Neural cell (in vitro differentiated cells): ENCODE data around the gene LRRC46. TPM values are rescaled to one million over a fixed set of nuclear protein-coding genes. Genes with fewer than 3 reads are reported as not detected.

Experiments used
- H2AFZ ChIP-seq: fragments of 200-600, 300-800 bp; sonication (generic), shearing (Covaris generic); 2 replicates; pipeline ENCODE4 v1.6.0; 2014; ENCODE audit warnings: low read depth, mild to moderate bottlenecking, antibody characterized with exemption, low read length, moderate library complexity
- H3F3A ChIP-seq: fragments of 200-600 bp; shearing (Covaris generic); 2 replicates; pipeline ENCODE4 v1.6.1; 2016; ENCODE audit warnings: mild to moderate bottlenecking, moderate library complexity, mixed read lengths, antibody characterized with exemption, low read length; ENCODE audit not compliant: insufficient read depth, poor library complexity, severe bottlenecking
- H3K27ac ChIP-seq: fragments of 200-600, 300-800 bp; sonication (generic), shearing (Covaris generic); 2 replicates; pipeline ENCODE4 v1.5.1; 2014; ENCODE audit warnings: mild to moderate bottlenecking, low read length, moderate library complexity
- H3K27me3 ChIP-seq: fragments of 300-800, 200-600 bp; sonication (generic), shearing (Covaris generic); 2 replicates; pipeline ENCODE4 v1.6.0; 2014; ENCODE audit warnings: mild to moderate bottlenecking, low read depth, low read length, moderate library complexity; ENCODE audit not compliant: insufficient read depth
- H3K36me3 ChIP-seq: fragments of 300-800, 200-600 bp; sonication (generic), shearing (Covaris generic); 2 replicates; pipeline ENCODE4 v1.5.1; 2014; ENCODE audit warnings: mild to moderate bottlenecking, antibody characterized with exemption, low read length, moderate library complexity; ENCODE audit not compliant: insufficient read depth
- H3K4me2 ChIP-seq: fragments of 300-800, 200-600 bp; sonication (generic), shearing (Covaris generic); 2 replicates; pipeline ENCODE4 v1.6.0; 2014; ENCODE audit warnings: mild to moderate bottlenecking, low read length
- H3K4me3 ChIP-seq: fragments of 300-800, 200-600 bp; sonication (generic), shearing (Covaris generic); 2 replicates; pipeline ENCODE4 v1.5.1; 2014; ENCODE audit warnings: mild to moderate bottlenecking, low read length, moderate library complexity
- H3K79me2 ChIP-seq: fragments of 200-600 bp; shearing (Covaris generic); replicated peaks from 2 replicates; pipeline ENCODE4 v1.6.0; 2014; ENCODE audit warnings: mild to moderate bottlenecking, low read length, moderate library complexity; ENCODE audit not compliant: insufficient read depth
- H3K9ac ChIP-seq: fragments of 300-800, 200-600 bp; sonication (generic), shearing (Covaris generic); 2 replicates; pipeline ENCODE4 v1.6.1; 2016; ENCODE audit warnings: mild to moderate bottlenecking, low read length, mixed read lengths
- H3K9me2 ChIP-seq: fragments of 200-600 bp; shearing (Covaris generic); 2 replicates; pipeline ENCODE4 v1.6.1; 2016; ENCODE audit warnings: mild to moderate bottlenecking, low read length, mixed read lengths; ENCODE audit not compliant: insufficient read depth
- H3K9me3 ChIP-seq: fragments of 200-600, 300-800 bp; sonication (generic), shearing (Covaris generic); 2 replicates; pipeline ENCODE4 v1.6.1; 2016; ENCODE audit warnings: mild to moderate bottlenecking, mixed run types, low read length, moderate library complexity, mixed read lengths
- H4K20me1 ChIP-seq: fragments of 200-600 bp; shearing (Covaris generic); 2 replicates; pipeline ENCODE4 v1.6.1; 2016; ENCODE audit warnings: mild to moderate bottlenecking, mixed run types; ENCODE audit not compliant: insufficient read depth
- CTCF ChIP-seq: fragments of 450-650 bp; IDR thresholded peaks from 2 replicates; pipeline ENCODE4 v1.5.1; 2014; ENCODE audit warnings: antibody characterized with exemption, mild to moderate bottlenecking, moderate library complexity; ENCODE audit not compliant: poor library complexity, severe bottlenecking
- EP300 ChIP-seq: fragments of 450-650 bp; conservative IDR thresholded peaks from 2 replicates; pipeline ENCODE4 v1.6.1; 2014; ENCODE audit warnings: antibody characterized with exemption, mild to moderate bottlenecking, moderate library complexity; ENCODE audit not compliant: poor library complexity, severe bottlenecking
- EZH2 ChIP-seq: fragments of 200-600, 300-800 bp; shearing (Covaris generic), sonication (generic); IDR thresholded peaks from 2 replicates; pipeline ENCODE4 v1.6.1; 2014; ENCODE audit warnings: antibody characterized with exemption, low read length, borderline replicate concordance, mild to moderate bottlenecking; ENCODE audit not compliant: insufficient read depth, poor library complexity, severe bottlenecking
- MXI1 ChIP-seq: fragments of 450-650 bp; conservative IDR thresholded peaks from 2 replicates; pipeline ENCODE4 v1.6.1; 2014; ENCODE audit warnings: antibody characterized with exemption, mild to moderate bottlenecking; ENCODE audit not compliant: poor library complexity, severe bottlenecking
- POLR2AphosphoS5 ChIP-seq: IDR thresholded peaks from 2 replicates; pipeline ENCODE4 v1.6.1; 2012
- RAD21 ChIP-seq: fragments of 450-650 bp; conservative IDR thresholded peaks from 2 replicates; pipeline ENCODE4 v1.6.1; 2014; ENCODE audit warnings: antibody characterized with exemption, mild to moderate bottlenecking, moderate library complexity
- REST ChIP-seq: IDR thresholded peaks from 2 replicates; pipeline ENCODE4 v1.6.1; 2012; ENCODE audit warnings: borderline replicate concordance
- SMC3 ChIP-seq: fragments of 450-650 bp; conservative IDR thresholded peaks from 2 replicates; pipeline ENCODE4 v1.6.1; 2014; ENCODE audit warnings: antibody characterized with exemption, mild to moderate bottlenecking, moderate library complexity; ENCODE audit not compliant: poor library complexity
- TAF1 ChIP-seq: IDR thresholded peaks from 2 replicates; pipeline ENCODE4 v1.6.1; 2012; ENCODE audit warnings: low read depth
- polyA plus RNA-seq: library from polyadenylated mRNA; depleted of rRNA; stranded (reverse); fragments of >200 nt; gene quantifications from 2 replicates; pipeline ENCODE4 v1.2.3, GENCODE V29; 2014

LRRC46 gene
- polyA plus RNA-seq, 1 donor from 2014 or later = 0.12 TPM

- H4K20me1 ChIP-seq = no peaks in the 10 kb centered on the region
- H3K4me2 ChIP-seq = no peak overlapping the region
- H2AFZ ChIP-seq = no peak overlapping the region
- H3F3A ChIP-seq = no peaks in the 10 kb centered on the region
- H3K9me2 ChIP-seq = no peaks in the 10 kb centered on the region
- no peaks in the 10 kb centered on the region for H3K9me3 ChIP-seq
- no peak overlapping the region for H3K4me3 ChIP-seq
- H3K9ac ChIP-seq = no peak overlapping the region
- H3K27me3 ChIP-seq = no peaks in the 10 kb centered on the region
- no peak for TF ChIP-seq EP300
- no peak for TF ChIP-seq MXI1
- TF ChIP-seq TAF1 = no peak
- TF ChIP-seq EZH2 = no peak
- H3K79me2 ChIP-seq = no peaks in the 10 kb centered on the region
- H3K27ac ChIP-seq = no peak overlapping the region
- H3K36me3 ChIP-seq = no peaks in the 10 kb centered on the region
Observed at GRCh38 chr17:47883589-47884426, 52.3 kb downstream of the LRRC46 start.

GRCh38 chr17:47884427-47884740 lies 52.9 kb downstream of the LRRC46 start:
- H3K27me3 ChIP-seq = no peaks in the 10 kb centered on the region
- no peaks in the 10 kb centered on the region for H3F3A ChIP-seq
- no peak overlapping the region for H3K4me3 ChIP-seq
- no peak overlapping the region for H2AFZ ChIP-seq
- no peaks in the 10 kb centered on the region for H3K9me3 ChIP-seq
- H3K36me3 ChIP-seq = no peaks in the 10 kb centered on the region
- H3K9ac ChIP-seq = no peak overlapping the region
- H4K20me1 ChIP-seq = no peaks in the 10 kb centered on the region
- H3K4me2 ChIP-seq = no peak overlapping the region
- no peaks in the 10 kb centered on the region for H3K9me2 ChIP-seq
- TF ChIP-seq MXI1 = no peak
- no peak for TF ChIP-seq TAF1
- TF ChIP-seq EZH2 = no peak
- no peak for TF ChIP-seq POLR2AphosphoS5
- TF ChIP-seq EP300 = no peak
- no peak for TF ChIP-seq SMC3
- TF ChIP-seq REST = no peak
- TF ChIP-seq CTCF = no peak
- TF ChIP-seq RAD21 = no peak
- H3K27ac ChIP-seq = no peak overlapping the region
- H3K79me2 ChIP-seq = no peaks in the 10 kb centered on the region
